NOMO-1 (cell line): ENCODE measurements around the gene ADNP.
"Not testable (repeated sequence)": the region's sequence is repeated elsewhere in the genome, so short reads cannot be mapped to it uniquely, and the experiment has no call there.

Experiments
- DNase-seq, 2 experiments: peaks; one replicate each; lab custom pipeline; 2025; ENCODE audit not compliant: unreplicated experiment in 2 of 2; lab: John Stamatoyannopoulos, UW

Gene ADNP

DNA sequence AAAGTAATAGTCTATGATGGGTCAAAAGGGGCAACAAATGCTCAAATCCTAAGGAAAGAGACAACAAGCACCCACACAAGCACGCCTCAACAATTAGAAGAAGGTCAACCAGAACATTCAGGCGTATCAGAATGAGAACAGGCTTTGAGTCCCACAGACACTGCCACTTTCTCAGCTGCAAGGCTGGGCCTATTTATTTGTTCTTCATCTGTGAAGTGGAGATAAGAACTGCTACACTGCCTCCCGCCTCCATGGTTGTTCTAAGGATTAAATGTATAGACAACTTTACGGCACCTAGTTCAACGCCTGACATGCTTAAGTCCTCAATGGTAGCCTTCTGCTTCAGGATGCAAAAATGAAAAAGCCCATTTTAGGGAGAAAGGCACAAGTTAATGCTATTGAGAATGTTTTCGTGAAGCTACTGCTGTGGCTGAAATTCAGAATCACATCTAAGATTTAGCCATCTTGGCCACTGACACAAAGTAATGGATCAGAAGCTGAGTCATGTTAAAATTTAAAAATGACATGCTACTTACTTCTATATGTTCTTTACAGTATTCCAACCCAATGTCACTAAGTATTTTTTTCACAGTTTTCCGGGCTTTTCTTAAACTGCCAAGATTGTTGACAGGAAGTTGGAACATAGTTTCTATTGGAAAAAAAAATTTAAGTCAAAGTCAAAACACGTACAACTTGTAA lies 27.7 kb downstream of the ADNP start:
- DNase-seq = no peak

DNA sequence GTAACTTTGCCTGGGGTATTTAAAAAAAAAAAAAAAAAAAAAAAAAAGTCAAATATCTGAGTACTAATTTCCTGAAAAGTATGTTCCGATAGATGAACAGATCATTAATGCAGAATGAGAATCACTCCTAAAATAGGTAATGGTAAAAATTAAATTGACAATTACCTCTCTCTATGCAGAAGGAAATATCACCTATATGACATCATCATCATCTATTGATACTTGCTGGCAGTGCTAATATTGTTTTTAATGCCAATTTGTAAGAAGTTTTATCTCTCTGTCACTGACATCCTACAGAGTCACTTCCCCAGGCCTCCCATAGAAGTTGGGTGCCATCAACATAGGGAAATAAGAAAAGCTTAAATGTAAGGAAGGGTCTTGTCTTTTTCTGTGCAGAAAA lies 29.9 kb downstream of the ADNP start:
- no peak for DNase-seq

DNA sequence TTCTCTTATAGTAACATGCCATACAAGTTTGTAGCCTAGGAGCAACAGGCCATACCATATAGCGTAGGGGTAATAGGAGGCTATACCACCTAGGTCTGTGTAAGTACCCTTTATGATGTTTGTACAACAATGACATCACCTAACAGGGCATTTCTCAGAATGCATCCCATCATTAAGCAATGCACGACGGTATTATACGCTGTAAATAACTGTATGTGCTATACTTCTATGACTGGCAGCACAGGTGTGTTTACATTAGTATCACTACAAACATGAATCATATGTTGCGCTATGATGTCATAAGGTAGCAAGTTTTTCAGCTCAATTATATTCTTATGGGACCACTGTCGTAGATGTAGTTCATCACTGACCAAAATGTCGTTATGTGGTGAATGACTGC lies 31.0 kb downstream of the ADNP start:
- no peak for DNase-seq

DNA sequence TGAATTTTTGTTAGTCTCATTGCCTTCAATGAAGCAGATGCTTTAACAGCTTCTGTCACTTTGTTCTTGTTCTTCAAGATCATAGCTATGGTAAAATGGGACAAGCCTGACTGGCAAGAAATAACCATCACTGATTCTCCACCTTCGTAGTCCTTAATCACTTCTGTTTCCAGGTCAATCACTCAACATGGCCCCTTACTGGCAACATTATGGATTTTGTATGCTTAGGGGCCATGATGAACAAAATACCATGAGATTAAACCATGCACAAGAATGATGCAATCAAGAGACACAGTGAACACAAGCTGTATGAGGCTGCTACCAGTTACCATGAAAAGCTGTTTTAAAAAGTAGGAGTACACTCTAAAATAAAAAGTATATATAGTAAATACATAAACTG lies 32.8 kb downstream of the ADNP start:
- no peak for DNase-seq

DNA sequence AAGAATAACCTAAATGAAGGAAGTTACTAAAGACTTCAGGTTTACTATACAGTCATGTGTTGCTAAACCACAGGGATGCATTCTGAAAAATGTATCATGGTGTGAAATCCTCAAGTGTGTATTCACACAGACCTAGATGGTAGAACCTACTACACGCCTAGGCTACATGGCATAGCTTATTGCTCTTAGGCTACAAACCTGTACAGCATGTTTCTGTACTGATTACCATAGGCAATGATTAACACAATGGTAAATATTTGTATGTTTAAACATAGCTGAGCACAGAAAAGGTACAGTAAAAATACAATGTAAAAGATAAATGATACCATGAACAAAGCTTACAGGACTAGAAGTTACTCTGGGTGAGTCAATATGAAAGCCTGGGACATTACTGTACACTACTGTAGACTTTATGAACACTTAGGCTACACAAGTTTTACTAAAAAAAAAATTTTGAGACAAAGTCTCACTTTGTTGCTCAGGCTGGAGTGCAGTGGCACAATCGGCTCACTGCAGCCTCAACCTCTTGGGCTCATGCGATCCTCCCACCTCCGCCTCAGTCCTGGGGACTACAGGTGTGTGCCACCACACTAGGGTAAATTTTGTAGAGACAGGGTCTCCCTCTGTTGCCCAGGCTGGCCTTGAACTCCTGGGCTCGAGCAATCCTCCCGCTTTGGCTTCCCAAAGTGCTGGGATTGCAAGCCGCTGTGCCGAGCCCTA lies 36.0 kb downstream of the ADNP start:
- no peak for DNase-seq

DNA sequence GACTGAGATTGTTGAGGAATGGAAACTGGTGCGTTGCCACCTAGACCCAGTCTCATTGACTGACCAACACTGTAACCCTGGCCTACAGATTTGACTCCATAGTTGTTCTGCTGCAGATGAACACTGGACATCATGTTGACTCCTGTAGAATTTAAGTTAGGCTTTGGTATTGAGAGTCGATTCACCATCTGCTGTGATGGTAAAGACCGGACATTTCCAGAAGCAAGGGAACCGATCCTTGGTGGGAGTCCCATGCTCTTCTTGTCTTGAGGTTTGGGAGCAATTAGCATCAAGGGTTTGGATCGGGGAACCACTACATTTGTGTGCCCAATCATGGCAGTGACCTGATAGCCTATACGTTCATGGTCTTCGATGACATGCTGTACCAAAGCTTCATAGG lies 37.6 kb downstream of the ADNP start:
- DNase-seq = no peak

DNA sequence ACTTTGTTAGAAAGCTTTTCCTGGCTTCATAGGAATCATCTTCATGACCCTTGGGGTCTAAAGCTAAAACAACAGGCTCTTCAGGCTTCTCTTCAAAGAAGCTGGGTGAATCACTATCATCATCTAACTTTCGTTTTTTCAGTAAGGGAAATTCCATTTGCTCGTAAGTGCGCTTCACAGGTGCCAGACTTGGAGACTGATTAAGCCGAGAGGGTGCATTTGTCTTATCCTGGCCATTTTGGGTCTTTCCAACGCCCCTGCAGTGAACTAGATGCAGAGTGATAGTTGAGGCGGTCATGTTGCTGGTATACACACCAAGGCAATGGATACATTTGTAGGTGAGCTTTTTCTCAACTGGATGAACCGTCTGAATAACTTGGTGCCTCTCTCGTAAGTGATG lies 38.8 kb downstream of the ADNP start:
- no peak for DNase-seq

DNA sequence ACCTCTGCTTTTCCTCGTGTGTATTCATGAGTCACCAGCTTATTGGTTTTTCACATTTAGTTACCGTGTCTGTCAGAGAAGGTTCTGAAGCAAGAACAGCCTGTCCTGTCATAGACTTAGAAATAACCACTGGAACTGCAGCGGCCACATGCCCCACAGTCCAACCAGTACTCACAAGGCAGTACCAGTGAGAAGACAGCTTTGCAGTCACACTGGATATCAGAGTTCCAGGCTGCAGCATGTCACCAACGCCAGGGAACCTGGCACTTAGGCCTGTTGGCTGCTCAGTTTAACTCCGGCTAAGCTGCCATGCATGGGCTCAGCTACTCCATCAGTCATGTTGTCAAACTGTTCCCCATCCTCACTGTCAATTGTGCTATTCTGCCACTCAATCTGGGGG lies 40.1 kb downstream of the ADNP start:
- DNase-seq = no peak

DNA sequence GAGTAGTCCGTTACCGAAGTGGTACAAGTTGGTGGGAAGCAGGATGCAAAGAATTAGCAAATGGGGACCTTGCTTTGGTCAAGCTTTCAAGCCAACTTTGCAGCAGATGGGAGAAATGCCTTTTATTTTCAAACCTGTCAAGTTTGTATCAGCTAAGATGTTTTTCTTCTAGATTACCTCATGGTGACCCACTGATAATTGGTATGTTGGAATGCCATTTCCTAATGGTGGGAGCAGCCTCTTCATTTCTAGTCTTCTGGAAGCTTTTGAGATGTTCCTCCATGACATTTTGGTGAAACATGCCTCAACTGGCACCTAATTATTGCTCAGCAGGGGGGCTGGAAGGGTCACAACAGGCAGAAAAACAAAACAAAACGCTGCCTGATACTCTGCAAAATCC lies 43.7 kb downstream of the ADNP start:
- DNase-seq = no peak

DNA sequence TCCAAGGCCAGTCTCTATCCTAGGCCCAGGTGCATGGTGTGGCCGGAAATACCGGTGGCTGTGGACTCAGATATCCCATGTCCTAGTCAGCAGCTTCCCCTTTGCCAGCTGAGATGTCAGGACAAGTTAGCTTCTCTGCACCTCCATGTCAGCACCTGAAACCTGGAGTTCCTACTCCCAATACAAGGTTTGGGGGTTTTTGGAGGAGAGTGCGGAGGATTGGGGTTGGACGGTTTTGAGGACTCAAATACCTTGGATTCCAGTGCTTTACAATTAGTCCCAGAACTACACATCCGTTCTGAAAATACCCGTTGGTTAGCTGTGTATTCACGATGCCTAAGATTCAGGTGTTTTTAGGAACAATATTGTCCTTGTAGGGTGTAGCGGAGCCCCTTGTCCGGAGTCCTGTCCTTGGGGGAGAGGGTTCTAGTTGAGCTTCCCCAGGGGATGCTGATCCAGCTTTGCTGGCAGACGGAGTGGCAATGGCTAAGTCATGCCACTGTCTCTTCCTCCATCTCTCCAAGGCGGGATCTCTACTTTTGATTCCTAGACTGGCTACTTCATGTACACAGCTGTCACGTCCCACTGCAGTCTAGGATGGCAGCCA lies 45.0 kb downstream of the ADNP start:
- DNase-seq = no peak

DNA sequence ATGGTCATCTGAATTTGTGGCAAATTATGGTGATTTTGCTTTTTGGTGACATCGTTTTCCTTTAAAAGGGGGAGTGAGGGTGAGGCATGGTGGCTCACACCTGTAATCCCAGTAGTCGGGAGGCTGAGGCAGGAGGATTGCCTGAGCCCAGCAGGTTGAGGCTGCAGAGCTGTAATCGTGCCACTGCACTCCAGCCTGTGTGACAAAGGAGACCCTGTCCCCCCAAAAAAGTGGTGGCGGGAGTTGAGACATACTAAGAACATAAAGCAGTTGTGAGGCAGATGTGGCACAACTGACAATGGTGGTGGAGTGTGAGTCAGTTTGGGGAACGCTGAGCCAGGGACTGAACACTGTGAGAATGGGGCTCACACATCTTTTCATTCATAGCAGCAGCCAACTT lies 45.5 kb downstream of the ADNP start:
- DNase-seq = no peak

DNA sequence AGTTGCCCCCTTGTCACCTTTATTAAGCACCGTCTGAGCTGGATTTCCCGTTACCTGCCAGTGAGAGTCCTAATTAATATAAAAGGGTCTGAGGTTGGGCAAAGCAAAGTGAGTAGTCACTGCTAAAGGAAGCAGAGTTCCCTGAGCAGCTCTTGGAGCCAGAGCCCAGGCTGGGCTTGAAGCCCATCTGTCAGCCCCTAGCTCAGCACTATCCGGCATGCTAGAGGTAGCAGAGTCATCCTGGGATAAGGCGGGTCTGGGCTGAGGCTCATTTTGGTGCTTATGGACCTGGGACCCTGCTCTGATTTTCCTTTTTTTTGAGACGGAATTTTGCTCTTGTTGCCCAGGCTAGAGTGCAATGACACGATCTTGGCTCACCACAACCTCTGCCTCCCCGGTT lies 46.2 kb downstream of the ADNP start:
- DNase-seq = no peak

DNA sequence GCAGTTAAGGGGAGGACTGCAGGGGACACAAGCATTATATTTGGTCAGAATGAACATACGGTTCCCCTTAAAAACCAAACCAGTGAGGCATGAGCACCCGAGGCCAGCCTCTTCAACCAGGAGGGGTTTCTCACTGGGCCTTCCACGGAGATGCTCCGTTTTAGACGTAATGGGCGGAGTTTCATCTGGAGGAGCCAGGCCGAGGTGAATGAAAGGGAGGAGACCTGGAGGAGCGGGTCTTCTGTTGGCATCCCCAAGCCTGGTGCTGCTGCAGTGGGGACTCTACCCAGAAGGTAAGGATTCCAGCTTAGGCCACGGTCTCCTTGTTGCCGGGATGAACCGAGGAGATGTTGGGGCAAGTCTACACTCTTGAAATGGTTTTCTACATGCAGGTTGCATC lies 47.4 kb downstream of the ADNP start:
- no peak for DNase-seq

DNA sequence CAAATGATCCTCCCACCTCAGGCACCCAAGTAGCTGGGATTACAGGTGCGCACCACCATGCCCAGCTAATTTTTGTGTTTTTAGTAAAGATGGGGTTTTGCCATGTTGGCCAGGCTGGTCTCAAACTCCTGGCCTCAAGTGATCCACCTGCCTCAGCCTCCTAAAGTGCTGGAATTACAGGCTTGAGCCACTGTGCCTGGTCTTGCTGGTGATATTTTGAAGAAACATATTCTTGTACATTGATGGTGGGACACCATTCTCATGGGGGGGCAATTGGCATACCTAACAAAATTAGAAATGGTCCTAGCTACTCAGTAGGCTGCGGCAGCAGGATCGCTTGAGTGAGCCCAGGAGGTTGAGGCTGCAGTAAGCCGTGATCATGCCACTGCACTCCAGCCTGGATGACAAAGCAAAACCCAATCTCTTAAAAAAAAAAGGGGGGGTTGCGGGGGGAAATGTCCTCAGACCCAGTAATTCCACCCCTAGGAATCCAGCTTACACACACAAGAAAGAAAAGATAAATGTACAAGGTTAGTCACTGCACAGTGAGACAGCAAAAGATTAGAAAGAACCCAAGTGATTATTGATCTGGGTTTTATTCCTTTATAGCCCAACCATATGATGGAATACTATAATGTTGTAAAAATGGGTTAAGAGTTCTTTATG lies 49.3 kb downstream of the ADNP start:
- not testable (repeated sequence) for DNase-seq

DNA sequence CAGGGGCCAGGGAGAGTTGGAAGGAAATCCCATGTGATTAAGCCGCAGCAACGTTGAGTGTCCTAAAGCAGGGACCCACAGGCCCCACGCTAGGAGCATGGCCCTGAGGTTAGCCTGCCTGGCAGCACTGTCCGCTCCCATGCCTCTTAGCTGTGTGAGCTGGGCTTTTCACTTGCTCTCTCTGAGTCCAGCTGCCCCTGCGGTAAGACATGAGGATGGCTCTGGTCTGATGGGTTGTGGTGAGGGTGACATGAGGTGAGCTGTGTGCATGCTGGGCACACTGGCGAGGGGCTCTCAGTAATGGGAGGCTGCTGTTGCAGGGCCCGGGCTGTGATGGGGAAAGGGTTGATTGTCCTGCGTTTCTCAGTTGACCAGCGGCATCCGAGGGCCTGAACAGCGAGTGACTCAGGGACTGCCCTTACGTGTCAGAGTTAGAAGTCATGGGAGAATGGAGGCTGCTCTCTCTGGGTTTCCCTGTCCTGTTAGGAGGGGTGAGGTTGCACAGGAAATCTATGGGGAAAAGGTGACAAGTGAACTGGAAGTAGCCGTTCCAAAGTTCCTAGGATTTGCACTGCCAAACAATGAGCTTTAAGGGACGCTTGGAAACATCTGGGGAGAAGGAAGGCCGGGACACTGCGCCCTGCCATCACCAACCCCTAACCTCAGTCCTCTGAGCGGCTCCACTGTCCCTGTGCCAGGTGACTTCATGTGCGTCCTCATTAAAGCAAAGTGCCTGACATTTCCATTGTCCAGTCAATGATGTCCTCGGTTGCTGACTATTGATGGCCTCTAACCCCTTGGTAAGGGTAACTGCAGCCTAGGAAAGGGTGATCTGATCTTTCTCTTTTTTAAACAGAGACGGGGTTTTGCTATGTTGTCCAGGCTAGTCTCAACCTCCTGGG lies 51.3 kb downstream of the ADNP start:
- DNase-seq = no peak

DNA sequence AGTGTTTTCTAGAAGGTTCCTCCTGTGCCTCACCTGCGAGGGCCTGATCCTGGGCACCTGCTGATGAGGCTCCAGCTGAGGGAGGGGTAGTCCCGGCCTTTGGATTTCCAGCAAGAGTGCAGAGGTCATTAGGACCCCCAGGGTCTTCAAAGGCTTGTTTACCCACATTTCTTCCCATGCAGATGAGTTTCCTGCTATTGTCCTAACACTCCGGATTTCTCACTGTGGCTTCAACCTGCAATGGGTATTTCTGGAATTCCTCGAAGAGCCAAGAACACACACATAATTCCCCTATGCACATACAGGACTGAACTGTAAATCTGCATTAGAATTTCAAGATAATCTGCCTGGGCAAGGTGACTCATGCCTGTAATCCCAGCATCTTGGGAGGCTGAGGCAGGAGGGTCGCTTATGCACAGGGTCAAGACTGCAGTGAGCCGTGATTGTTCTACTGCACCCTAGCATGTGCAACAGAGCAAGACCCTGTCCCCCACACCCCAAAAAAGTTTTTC lies 53.9 kb downstream of the ADNP start:
- DNase-seq = no peak

DNA sequence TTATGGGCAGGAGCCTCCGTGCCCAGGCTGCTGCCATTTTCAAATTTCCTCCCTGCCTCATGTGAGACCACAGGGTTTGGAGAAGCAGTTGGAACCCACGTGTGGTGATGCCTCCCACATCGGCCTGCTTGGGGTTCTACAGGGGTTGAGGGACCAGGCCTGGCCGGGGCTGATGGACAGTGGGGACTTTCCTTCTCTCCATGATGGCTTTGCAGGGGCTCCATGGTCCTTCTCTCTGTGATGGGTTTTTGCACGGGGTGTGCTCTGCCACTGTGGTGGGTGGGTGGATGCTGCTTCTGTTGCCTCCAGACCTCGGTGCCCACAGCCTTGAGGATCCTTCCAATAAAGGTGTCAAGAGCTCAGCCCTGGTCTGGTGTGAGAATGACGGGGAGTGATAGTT lies 54.4 kb downstream of the ADNP start:
- DNase-seq = no peak

DNA sequence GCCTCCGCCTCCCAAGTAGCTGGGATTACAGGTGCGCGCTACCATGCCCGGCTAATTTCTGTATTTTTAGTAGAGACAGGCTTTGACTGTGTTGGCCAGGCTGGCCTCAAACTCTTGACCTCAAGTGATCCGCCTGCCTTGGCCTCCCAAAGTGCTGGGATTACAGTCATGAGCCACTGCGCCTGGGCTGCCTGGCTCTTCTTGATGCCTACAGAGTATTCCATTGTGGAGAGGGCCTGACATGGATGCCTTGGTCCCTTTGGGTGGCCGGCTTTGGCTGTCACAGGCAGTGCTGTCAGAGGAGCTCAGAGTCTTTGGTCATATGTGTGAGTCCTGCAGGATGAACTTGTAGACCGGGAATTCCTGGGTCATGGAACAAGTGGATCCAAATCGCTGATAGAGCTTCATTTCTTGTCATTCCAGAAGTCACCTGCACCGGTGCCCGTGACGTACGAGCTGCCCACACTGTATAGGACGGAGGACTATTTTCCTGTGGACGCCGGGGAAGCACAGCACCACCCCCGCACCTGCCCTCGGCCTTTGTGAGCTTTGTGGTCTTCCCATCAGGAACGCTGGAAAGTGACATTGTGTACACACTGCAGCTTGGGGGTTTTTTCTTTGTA lies 55.1 kb downstream of the ADNP start:
- DNase-seq = no peak

DNA sequence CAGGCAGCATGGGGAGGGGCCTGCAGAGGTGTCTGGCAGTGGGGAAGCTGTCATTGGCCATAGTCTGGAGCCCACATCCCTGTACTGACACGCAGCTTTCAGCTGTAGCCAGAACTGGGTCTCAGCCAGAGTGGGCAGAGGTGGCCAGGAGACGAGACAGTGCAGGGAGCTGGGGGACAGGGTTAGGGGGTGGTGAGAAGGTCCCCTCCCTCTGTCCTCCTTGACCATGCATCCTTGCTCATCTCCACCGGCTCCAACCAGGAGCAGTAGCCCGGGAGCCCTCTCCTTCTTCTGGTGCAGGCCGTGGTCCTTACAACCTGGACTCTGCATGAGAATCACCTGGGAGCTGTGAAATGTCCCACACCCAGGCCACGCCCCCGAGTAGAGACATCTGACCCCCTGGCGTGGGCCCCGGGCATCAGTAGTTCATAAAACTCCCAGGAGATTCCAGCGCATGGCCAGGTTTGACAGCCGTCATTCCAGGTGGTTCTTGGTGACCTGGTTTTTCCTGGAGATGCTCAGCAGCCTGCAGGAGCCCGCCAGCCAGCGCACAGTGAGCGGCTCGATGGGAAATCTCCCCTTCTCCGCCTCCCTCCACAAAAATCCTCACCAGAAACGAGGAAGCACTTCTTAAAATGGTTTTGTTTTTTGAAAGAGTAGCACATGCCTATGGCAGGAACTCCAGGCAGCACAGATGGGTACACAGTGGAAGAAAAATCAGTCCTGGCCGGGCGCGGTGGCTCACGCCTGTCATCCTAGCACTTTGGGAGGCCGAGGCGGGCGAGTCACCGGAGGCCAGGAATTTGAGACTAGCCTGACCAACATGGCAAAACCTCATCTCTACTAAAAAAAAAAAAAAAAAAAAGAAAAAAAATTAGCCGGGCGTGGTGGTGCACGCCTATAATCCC lies 56.2 kb downstream of the ADNP start:
- no peak for DNase-seq
